Activated T-helper 9 cell treated with anti-CD3 and anti-CD28 coated beads, Interleukin-2, amount 50 U/mL, for 16 hours (primary cell): ENCODE data around the gene SLAMF7.
"Not testable (repeated sequence)": the region's sequence is repeated elsewhere in the genome, so short reads cannot be mapped to it uniquely, and the experiment has no call there.

Experiments
- DNase-seq: peaks from one replicate; pipeline ENCODE4 v3.0.0-alpha.2; 2020; ENCODE audit warnings: low read depth

SLAMF7 gene

DNA sequence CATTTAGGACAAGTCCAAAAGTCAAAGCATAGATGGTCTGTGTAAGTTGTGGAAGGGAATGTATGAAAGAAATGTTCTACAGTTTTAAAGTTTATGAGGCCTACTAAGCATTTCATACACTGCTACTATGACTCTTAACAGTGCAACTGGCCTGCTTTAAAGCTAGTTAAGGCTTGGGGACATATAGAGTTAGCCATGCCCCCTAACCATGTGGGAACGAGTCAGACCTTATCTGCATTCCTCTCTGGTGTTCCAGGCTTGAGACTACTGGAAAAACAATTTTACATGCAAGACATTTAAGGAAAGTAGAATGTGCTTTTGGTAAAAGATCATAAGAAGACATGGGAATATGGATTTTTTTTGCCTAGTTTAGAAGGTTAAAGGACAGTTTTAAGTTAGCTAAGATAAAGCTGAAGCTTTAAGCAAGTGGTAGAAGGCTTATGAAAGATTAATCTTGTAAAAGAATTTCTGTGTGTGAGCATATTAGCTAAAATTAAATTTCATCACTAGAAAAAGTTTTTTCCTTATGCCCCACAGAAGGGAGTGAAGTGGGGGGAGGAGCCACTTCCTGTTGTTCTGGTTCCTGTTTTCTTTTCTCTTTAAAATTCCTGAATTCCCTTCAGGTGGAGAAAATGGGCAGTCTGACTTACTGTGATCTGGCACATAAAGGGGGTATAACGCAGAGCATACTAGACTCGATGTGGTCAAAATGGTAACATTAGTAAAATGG, 18.5 kb upstream of the SLAMF7 start:
- DNase-seq = no peak

DNA sequence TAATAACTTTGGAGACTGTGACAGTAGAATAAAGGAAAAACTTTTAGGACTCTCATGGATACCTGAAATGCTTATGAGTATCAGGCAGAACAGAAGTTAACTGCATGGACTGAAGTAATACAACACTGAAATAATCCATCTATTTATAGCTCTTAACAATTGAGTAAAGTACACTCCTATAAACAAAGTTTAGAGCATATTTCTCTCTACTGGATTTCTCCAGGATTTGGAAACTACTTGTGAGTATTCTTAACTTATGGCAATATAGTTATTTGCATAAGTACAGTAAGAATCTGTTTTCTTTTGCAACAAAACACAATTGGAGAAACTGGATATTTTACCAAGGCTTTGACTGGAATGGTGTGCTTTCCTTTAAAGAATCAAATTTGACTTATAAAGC, 17.6 kb upstream of the SLAMF7 start:
- DNase-seq = no peak

DNA sequence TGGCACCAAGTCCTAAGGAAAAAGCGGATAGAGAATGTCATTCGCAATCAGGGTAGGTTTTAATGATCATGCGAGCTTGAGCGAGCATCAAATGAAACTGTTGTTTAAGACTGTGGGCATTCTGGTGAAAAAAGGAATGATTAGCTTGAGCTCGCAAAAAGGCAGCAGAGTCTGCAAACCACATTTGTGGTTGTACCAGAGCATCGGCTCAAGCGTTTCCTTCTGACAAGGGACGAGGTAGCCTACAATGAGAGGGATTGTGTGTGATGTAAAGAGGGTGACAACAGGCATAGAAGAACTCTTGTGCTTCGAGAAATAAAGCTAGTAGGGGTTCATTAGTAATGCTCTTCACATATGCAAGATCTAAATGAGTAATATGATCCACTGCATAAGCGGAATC, 16.3 kb upstream of the SLAMF7 start:
- DNase-seq = no peak

DNA sequence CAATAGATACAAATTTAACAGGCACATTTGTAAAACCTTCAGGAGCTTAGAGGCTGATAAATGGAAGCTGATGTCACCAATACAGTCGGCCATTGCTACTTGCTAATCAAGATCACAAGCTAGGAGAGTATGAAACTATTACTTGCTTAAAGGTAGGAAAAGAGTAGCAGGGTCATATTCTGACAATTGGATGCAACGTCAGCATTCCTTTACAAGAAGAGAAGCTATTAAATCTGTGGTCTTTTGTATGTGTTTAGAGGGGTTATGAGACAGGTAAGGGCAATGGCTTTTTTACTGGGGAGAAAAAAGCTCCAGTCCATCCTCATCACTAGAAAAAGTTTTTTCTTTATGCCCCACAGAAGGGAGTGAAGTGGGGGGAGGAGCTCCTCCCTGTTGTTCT, 15.7 kb upstream of the SLAMF7 start:
- no peak for DNase-seq

DNA sequence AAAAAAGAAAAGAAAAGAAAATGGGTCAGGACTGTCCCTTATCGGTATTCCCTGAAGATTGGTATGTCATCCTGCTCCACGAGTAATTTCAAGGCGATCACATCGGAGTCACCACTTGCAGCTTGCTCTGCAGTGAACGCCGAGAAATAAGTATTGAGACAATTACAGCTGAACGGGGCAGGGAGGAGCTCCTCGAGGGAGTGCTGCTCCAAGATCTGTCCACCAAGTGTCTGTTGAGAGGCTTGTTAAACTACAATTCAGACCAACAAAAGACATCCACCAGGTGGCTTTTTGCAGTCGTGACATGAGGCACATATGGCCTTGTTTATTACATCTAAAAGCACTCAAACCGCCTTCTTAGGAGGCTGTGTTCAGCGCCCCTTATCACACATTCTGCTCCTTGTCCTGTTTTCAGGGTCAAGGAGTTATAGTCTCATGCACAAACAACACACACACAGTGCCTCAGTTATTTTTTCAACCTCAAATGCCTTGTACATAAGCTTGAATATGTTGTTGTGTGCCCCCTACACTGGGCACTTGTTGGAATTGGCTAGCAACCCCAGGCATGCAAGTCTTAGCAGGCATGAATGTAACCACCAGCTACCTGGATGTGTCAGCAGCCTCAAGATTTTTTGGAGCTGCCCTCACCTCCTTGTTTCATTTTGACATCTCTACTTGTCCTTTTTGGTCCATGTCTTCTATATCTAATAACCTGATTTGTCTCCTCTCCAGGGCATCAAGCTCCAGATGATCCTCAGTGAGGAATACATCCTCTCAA, 14.4 kb upstream of the SLAMF7 start:
- no peak for DNase-seq

DNA sequence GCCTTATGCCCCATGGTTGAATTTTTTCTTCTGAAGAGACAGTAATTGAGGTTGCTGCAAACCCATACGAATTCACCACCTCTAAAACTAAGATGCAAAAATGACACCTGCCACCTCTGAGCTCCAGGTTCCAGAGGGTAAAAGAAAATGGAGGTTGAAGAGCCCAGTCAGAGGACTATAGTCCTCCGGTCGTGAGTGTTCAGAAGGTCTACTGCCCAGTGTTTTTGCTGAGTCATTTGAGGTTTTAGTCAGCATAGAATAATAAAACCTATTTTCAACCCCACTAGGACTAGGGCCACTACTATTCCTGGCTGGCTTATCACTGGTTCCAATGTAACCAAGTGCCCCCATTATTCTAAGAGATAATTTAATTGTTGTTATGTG, 12.9 kb upstream of the SLAMF7 start:
- no peak for DNase-seq

DNA sequence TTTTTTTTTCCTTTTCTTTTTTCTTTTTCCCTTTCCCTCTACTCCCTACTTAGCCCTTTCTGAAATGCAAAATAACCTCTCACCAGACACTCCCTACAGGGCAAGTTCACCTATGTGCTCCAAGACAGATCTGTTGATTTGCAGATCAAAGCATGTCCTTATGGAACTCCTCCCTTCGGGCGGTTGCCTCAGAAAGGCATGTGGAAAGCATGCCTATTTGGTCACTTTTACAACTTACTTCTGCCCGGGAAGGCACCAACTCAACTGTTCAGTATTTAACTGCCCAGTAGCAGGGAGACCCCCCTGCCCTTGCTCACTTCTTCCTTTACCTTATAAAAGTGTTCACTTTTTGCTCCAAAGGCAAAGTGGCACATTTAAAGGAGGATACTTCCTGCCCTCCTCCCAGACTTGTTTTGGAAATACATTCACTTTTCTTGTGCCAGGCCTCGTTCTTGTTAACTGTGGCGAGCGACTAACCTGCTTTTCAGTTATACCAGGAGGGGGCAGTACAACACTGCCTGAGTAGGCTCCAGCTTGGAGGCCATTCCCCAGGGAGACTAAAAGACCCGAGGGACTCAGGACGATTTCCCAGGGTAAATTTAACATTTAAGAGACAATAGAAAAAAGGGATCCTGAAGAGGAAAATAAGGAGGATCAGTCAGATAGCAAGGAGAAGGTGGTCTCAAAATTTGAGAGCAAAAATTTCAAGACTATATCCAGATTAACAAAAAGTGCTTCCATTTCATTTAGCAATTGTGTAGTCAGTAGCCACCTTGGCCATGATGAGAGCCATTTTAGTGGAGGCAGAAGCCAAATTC, 12.3 kb upstream of the SLAMF7 start:
- DNase-seq = peak; percentile 24

DNA sequence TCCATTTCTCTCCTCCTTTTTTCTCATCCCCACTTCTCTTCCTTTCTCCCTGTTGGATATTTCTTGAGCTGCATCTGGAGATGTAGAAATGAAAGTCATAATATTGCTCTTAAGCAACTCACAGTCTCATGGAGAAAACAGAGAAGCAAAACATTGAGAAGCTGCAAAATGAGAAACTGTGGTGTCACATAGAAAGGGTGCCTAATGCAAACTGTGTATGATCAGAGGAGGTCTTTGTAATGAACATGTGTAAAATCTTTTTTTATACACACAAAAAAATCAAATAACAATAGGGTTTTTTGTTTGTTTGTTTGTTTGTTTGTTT, 11.8 kb upstream of the SLAMF7 start:
- DNase-seq = no peak

DNA sequence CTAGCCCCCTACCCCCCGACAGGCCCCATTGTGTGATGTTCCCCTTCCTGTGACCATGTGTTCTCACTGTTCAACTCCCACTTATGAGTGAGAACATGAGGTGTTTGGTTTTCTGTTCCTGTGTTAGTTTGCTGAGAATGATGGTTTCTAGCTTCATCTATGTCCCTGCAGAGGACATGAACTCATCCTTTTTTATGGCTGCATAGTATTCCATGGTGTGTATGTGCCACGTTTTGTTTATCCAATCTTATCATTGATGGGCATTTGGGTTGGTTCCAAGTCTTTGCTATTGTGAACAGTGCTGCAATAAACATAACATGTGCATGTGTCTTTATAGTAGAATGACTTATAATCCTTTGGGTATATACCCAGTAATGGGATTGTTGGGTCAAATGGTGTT, 7.5 kb upstream of the SLAMF7 start:
- not testable (repeated sequence) for DNase-seq

DNA sequence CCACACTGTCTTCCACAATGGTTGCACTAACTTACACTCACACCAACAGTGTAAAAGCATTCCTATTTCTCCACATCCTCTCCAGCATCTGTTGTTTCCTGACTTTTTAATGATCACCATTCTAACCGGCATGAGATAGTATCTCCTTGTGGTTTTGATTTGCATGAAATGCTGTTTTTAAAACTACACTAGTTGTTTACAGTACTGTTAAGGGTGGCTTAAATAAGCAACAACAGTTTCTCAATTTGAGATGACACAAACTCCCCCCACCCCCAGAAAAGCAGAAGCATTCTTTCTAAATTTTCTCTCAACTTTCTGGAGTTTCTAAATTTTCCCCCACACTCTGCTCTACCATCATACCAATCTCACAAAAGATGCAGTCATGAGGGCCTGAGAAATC, 7.1 kb upstream of the SLAMF7 start:
- DNase-seq = no peak

DNA sequence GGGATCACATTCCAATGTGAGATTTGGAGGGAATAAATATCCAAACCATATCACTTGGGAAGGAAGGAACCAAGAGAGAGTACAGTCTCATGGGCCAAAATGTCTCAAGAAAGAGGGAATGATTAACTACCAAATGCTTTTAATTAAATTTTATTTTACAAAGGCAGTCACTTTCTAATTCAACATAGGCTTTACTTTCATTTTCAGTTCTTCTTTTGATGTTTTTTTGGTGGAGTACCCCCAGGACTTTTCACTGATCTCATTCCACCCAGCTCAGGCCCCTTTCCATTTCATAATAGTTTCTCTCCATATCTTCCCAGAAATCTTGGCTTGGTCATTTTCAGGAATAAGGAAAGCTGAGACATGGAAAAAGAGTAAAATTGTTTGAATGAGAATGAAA, 5.1 kb upstream of the SLAMF7 start:
- DNase-seq = no peak

DNA sequence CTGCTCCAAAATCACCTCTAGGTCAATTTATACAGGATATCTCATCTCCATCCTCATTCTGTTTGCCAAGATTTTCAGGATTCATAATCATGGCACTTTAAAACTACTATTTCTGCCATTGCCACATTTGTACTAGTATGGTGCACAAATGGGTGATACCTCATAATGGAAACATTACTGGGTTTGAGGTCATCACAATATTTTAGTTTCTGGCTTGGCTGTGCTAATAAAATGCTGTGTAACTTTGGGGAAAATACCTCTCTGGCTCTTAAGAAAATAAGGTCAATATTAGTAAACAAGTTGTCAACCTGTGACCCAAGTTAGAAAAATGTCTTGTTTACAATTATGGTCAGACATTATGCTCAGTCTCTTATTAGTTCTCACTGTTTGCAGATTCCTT, 4.7 kb upstream of the SLAMF7 start:
- no peak for DNase-seq

DNA sequence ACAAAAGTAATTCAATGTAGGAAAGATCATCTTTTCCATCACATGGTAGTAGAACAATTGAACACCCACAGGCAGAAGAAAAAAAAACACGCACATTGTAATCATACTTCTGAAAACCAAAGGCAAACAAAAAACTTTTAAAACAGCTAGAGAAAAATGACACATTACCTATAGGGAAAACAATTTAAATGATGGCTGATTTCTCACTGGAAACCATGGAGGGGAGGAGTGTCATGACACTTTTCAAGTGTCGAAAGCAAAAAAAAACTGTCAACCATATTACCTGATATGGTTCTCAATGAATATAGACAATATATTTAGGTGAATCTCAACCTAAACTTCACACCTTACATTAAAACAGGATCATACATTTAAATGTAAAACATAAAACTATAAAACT, 776 bp upstream of the SLAMF7 start:
- DNase-seq = no peak

DNA sequence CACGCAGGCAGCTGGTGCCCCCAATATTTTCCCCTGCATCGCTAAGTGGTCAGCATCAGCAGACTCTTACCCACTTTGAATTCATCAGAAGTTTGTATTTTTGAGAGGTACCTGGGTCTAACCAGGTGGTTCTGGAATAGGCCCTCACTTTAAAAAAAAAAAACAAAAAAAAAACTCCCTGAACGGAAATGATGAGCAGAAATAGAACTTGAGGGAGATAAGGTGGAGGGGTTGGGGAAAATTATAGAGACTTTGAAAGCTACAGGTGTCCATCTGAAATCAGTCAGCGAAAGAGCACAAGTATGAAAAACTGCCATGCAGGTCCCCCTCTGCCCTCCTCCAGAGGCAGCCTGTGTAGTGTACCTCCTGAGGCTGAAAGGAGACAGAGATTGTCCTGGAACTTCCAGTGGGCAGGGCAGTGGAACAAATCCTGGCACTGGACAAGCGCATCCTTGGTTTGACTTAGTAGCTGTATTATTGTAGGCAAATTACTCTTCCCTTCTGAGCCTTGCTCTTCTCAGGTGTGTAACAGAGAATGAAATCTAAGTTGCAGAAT, 1.2 kb downstream of the SLAMF7 start:
- DNase-seq = no peak

DNA sequence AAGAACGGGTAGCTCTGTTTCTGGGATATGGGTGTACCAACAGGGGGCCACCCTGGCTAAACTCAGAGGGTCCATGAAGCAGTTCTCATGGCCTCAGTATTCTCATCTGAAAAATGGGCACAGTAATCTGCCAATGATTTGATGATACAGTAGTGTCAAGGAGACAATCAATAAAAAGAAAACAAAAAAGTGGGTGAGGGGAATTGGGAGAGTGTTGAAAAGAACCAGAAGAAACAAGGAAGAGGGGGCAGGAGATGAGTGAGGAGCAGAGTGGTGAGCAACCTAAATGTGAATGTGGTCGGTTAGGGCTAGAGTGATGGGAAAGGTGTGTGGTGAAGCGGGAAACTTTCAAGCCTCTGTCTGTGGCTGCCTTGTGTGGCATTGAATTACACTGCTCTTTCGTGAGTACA, 2.0 kb downstream of the SLAMF7 start:
- DNase-seq = no peak

DNA sequence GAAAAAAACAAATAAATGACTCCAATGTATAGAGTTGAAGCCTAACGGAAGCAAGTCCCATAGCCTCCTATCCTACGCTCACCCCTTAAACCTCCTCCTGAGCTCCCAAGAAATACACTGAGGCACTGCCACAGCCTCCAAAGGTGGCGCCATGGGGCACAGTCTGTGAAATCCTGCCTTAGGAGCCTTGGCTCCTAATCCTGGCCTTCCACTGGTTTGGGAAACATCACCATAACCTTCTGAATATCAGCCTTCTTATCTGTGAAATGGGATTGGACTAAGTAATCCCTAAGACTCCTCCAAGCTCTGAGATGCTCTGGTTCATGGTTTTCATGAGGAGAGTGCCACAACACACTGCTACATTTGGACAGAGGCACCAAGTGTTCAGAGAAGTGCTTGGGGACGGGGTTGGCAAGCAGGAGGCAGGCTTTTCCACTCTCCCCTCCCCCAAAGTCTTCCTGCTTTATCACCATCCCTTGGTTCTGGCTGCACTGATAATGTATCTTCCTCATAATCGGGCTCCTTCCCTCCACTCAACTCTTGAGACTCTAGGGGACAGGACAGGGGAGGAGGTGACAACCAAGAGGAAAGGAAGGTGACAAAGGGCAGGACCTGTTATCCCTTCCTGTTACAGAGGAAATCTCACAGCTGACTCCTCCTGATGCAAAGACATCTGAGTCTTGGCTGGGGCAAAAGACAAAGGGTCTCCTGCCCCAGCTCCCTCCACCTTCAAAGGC, 2.7 kb downstream of the SLAMF7 start:
- DNase-seq = no peak

DNA sequence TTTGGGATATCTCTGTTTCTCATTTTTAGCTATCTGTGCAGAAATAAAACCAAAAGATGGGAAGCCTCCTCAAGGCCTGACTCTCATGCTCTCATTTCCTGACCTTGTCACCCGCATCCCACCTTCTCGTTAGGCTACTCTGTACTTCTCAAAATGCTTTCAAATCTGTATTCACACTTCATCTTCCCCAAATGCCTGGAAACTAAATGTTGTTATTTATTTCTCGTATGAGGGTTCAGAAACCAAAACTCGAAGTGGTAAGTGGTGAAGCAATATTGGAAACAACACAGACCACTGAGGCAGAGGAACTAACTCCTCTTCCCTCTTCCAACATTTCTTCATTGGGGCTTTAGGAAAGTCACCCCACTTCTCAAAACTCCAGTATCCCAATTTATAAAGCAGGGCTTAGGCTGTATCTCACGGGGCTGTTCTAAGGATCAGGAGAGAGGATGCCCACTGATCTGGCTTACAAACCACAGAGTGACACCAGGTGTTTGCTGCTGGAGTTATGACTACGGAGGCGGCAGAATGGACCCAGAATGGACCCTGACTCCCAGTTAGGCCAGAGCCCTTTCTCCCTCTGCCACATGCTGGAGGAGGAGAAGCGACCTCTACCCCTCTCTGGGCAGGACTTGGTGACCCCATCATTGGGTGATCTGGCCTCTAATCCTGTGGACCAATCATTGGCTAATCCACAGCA, 3.5 kb downstream of the SLAMF7 start:
- DNase-seq = no peak

DNA sequence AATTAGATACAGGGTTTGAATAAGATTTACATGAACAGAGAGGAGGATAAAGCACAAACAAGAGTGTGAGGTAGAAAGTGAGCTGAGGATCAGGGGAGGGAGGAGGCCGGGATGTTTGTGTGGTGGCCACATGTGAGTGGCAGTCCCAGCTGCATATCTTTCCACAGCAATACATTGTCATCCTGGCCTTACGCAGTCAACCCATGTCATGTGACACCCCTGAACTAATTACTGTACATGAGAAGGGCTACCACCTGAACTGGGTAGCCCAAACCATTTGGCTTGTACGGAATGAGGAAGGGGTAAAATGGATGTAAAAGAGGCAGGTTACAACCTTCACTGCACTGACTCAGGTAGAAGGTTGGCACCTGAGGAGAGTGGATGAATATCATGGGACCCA, 4.2 kb downstream of the SLAMF7 start:
- no peak for DNase-seq

DNA sequence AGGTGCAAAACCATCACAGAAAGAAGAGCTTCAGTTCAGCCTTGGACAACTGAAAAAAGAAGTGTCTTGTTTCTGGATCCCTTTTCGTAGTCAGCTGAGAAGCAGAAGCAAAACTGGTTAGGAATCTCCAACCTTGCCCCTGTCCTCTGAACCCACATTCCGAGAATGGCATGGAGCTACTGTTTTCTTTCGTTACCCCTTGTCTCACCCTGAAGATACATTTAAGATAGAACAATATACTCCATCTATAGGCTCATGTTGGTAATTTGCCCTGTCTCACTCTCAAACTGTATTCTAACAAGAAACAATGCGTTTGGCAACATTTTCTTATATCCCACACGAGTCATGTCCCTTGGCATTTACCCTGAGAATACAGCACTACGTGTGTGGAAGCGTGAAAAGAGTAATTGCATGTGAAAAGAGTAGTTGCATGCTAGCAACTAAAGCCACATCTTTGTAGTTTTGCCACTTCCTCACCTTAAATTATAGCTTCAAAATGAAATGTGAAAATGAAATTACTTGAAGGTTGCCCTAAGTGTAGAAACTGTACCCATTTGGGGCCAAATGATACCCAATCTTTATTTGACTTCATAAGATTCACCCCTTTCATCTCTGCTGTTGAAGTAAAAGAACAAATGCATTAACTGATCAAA, 5.3 kb downstream of the SLAMF7 start:
- no peak for DNase-seq

DNA sequence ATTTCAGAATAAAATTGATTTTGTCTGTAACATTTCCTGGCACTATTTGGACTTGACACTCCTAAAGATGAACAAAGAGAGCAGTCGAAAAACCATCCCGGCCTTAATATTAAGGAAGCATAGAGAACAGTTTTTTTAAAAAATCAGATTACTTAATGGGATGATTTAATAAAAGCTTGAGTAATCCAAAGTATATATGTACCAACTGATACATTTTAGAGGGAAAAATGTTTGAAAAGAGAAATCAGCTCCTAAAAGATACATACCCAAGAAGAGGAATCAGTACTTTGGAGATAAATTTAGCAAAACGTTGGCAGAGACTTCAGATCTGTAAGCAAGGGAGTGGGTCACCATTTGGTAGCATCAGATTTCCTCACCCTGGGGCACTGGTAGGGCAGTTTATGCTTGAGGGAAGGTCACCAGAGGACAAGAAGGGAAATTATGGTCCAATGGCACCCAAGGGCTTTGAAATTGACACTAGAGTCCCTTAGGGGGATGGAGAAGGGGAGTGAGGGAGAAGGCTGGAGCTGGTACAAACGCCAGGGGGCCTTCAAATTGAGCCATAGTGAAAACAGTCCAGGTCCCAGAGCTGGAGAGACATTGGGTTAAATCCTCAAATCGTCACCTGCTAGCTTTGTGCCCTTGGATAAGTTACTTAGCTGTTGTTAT, 5.9 kb downstream of the SLAMF7 start:
- no peak for DNase-seq
